A549 (cell line): Measurements from ENCODE around the gene RAP1A.

Experiments used
- CEBPB ChIP-seq, 2 experiments: fragments of >200 bp in 1 of 2; sonication (Bioruptor Twin) in 1 of 2; formaldehyde crosslinking in 1 of 2; IDR thresholded peaks; 2 replicates each; pipeline ENCODE4 v1.6.1; 2012 to 2016
- CTCF ChIP-seq: fragments of >200 bp; sonication (Bioruptor Twin); formaldehyde crosslinking; IDR thresholded peaks from 3 replicates; pipeline ENCODE4 v1.5.1; 2016
- EP300 ChIP-seq, 2 experiments: fragments of >200 bp; sonication (Bioruptor Twin); formaldehyde crosslinking; IDR thresholded peaks; 2 replicates in 1 of 2; 3 replicates in 1 of 2; pipeline ENCODE4 v1.6.1; 2016 to 2017
- ESRRA ChIP-seq: fragments of 150-350 bp; IDR thresholded peaks from 2 replicates; pipeline ENCODE4 v1.6.1; 2014; ENCODE audit warnings: mild to moderate bottlenecking, low read length, borderline replicate concordance
- MAFK ChIP-seq: fragments of 450-650 bp; IDR thresholded peaks from 2 replicates; pipeline ENCODE4 v1.6.1; 2014; ENCODE audit not compliant: partially characterized antibody
- MAZ ChIP-seq: fragments of 150-350 bp; IDR thresholded peaks from 2 replicates; pipeline ENCODE4 v1.6.1; 2014; ENCODE audit warnings: antibody characterized with exemption, low read depth, low read length, borderline replicate concordance
- RAD21 ChIP-seq, 2 experiments: fragments of >200 bp in 1 of 2; sonication (Bioruptor Twin) in 1 of 2; formaldehyde crosslinking in 1 of 2; IDR thresholded peaks in 1 of 2; conservative IDR thresholded peaks in 1 of 2; 2 replicates in 1 of 2; 3 replicates in 1 of 2; pipeline ENCODE4 v1.6.1; 2012 to 2018; ENCODE audit warnings: inconsistent platforms in 1 of 2
- REST ChIP-seq: fragments of 200-600 bp; sonication (generic); IDR thresholded peaks from 2 replicates; pipeline ENCODE4 v1.6.1; 2016; ENCODE audit warnings: antibody characterized with exemption, mild to moderate bottlenecking, moderate library complexity
- TFCP2L1 ChIP-seq: fragments of 250-450 bp; sonication (Bioruptor Pico); IDR thresholded peaks from 2 replicates; pipeline ENCODE4 v1.5.0; 2021; ENCODE audit warnings: mild to moderate bottlenecking
- USF2 ChIP-seq: fragments of 450-650 bp; IDR thresholded peaks from 2 replicates; pipeline ENCODE4 v1.6.1; 2014; ENCODE audit warnings: antibody characterized with exemption

- TF ChIP-seq USF2: no peak
- no peak for TF ChIP-seq CTCF
- TF ChIP-seq RAD21 (conservative IDR thresholded peaks at IDR 0.05 in 1 of 2, IDR thresholded peaks at IDR 0.05 in 1 of 2): no peak
- TF ChIP-seq MAFK: no peak
- TF ChIP-seq TFCP2L1: no peak
- no peak for TF ChIP-seq REST
- no peak for TF ChIP-seq ESRRA
- TF ChIP-seq MAZ: no peak
- no peak for TF ChIP-seq CEBPB (IDR thresholded peaks at IDR 0.05)
- no peak for TF ChIP-seq EP300 (IDR thresholded peaks at IDR 0.05)
These were observed 45.1 kb downstream of the RAP1A start for GRCh38 chr1:111664652-111665051.
